Measurements from ENCODE around the gene MAP7. TPM values are rescaled to one million over a fixed set of nuclear protein-coding genes. Genes with fewer than 3 reads are reported as not detected.

The MAP7 gene
- total and polyA plus RNA-seq, 9 of the 15 experiments (the other 6 are each of a cell fraction or from before 2014, with no cell fraction given) = 0.76 to 7.7 (median 3.9) TPM

GRCh38 chr6:136415351-136416007 lies 134.7 kb downstream of the MAP7 start (continued):
- TF ChIP-seq NONO (IDR thresholded peaks at IDR 0.05; ENCODE audit: low read depth in 2 of 2, low read length in 1 of 2) = no peak
- TF ChIP-seq ZSCAN32 (CRISPR knock-in tag; IDR thresholded peaks at IDR 0.05) = no peak
- TF ChIP-seq IFI16 (CRISPR knock-in tag; IDR thresholded peaks at IDR 0.05) = no peak
- peak; percentile 99 for TF ChIP-seq CEBPB (tag; IDR thresholded peaks at IDR 0.05)
- TF ChIP-seq FOXJ3 (CRISPR knock-in tag; IDR thresholded peaks at IDR 0.05) = no peak
- no peak for TF ChIP-seq GTF3C2 (IDR thresholded peaks at IDR 0.05; ENCODE audit: borderline replicate concordance, extremely low read depth, insufficient read length)
- 0 out of 2 replicates have a peak, but pooled peaks have one; percentile 11 for TF ChIP-seq ZNF239 (CRISPR knock-in tag; IDR thresholded peaks at IDR 0.05)
- no peak for TF ChIP-seq ESRRA (IDR thresholded peaks at IDR 0.05; ENCODE audit: borderline replicate concordance, low read depth)
- no peak for TF ChIP-seq NR4A1 (CRISPR knock-in tag; IDR thresholded peaks at IDR 0.05)
- TF ChIP-seq NR4A1 (tag; IDR thresholded peaks at IDR 0.05) = no peak
- TF ChIP-seq ZNF133 (CRISPR knock-in tag; IDR thresholded peaks at IDR 0.05) = no peak
- TF ChIP-seq, protein P1, sequence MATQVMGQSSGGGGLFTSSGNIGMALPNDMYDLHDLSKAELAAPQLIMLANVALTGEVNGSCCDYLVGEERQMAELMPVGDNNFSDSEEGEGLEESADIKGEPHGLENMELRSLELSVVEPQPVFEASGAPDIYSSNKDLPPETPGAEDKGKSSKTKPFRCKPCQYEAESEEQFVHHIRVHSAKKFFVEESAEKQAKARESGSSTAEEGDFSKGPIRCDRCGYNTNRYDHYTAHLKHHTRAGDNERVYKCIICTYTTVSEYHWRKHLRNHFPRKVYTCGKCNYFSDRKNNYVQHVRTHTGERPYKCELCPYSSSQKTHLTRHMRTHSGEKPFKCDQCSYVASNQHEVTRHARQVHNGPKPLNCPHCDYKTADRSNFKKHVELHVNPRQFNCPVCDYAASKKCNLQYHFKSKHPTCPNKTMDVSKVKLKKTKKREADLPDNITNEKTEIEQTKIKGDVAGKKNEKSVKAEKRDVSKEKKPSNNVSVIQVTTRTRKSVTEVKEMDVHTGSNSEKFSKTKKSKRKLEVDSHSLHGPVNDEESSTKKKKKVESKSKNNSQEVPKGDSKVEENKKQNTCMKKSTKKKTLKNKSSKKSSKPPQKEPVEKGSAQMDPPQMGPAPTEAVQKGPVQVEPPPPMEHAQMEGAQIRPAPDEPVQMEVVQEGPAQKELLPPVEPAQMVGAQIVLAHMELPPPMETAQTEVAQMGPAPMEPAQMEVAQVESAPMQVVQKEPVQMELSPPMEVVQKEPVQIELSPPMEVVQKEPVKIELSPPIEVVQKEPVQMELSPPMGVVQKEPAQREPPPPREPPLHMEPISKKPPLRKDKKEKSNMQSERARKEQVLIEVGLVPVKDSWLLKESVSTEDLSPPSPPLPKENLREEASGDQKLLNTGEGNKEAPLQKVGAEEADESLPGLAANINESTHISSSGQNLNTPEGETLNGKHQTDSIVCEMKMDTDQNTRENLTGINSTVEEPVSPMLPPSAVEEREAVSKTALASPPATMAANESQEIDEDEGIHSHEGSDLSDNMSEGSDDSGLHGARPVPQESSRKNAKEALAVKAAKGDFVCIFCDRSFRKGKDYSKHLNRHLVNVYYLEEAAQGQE (IDR thresholded peaks at IDR 0.05; ENCODE audit: borderline replicate concordance) = peak; percentile 99
- TF ChIP-seq, protein P1 (CRISPR knock-in tag; IDR thresholded peaks at IDR 0.05; ENCODE audit: low read depth) = peak; percentile 95
- 0 out of 2 replicates have a peak, but pooled peaks have one; percentile 24 for TF ChIP-seq DMBX1 (CRISPR knock-in tag; IDR thresholded peaks at IDR 0.05; ENCODE audit: borderline replicate concordance)
